CD4-positive, alpha-beta T cell treated with Interleukin-4 for 1 hour (primary cell): ENCODE data around the gene PGM5.

ENCODE experiments used
- DNase-seq, 2 donors: peaks; one replicate each; pipeline ENCODE4 v3.0.0-alpha.2; 2020 to 2022

PGM5 gene

DNA sequence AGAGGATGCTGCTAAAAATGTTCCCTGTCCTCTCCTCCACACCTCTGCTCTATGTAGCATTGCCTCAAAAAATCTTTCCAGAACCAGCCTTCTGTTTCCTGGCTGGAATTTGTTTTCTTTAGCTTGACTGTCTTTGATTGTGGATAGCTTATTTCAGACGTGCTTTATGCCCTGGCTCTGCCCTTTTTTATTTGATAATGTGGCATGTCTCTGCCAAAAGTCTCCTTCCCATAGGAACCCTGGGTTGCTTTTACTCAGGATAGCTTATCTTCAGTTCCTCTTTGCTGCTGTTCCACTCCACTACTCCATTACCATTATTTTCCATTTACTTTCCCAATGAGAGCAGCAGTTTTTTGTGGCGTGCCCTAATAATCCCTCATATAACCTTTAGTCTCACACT lies 185.2 kb downstream of the PGM5 start:
- DNase-seq = no peak

DNA sequence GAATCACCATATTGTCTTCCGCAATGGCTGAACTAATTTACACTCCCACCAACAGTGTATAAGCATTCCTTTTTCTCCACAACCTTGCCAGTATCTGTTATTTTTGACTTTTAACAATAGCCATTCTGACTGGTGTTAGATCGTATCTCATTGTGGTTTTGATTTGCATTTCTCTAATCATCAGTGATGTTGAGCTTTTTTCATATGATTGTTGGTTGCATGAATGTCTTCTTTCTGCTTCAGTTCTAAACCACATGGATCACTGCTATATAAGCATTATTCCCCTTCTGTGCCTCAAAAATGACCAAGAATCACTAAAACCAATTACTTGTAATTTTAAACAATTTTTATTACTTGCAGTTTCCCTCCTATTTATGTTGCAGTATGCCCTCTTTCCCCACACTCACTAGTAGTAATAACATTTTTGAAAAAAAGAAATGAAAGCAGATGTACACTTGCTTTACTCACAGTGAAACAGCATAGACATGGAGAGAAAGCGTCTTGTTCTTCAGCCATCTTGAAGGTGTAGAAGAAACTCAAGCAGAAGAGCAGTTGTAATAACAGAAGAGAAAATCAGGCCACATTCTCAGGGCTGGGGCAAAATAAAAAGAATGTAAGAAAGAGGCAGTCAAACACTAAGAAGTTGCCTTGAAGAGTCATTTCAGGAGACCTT lies 188.8 kb downstream of the PGM5 start:
- DNase-seq = no peak

DNA sequence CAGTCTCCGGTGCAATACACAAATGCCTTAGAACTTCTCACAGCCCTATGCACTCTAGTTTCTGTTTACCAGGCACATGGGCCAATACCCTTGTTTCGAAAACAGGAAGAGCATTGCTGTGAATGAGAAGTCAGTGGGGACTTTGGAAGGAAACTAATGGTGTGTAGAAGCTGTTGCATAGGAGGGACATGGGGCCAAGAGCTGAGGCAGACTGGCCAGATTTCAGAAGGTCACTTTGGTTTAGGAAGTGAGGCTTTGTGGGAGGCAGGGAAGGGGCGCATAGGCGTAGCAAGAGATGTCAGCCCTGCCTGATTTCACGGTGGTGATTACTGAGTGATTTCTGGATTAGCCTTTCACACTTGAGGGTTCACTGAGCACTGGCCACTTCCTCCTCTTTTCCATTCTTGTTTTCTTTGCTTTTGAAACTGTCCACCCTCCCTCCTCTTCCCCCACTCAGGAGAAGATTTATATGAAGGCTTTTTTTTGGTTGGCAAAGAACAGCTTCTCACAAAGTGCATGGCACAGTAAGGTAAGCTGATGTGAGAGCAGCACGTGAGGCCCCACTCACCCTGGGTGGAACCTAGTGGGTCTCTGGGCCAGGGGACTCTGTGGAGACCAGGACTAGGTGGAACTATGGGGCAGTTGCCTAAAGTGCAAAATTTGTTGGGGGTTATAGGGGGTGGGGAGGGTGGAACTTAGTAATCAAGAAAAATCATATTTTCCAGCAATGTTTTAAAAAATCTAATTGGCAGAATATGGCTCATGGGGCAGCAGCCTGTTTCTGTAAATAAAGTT lies 190.4 kb downstream of the PGM5 start:
- DNase-seq = peak; percentile 10 to 42

DNA sequence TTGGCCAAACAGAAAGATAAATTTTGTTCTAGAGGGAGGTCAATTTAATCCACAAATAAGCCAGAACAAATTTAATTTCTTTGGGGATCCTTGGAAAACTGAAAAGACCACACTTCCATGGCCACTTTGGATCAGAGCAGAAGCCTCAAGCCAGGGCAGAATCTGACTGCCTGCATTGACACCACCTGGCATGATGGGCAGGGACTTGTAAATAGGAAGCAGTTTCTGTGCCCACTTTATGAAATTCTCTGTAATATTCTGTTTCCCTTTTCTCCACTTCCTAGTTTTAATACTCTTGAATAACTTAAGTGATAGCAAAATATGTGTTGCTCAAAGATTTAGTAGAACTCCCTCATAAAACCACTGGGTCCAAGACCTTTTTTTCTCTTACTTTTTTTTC lies 191.0 kb downstream of the PGM5 start:
- DNase-seq = peak in 1 of 2 donors; percentile 23

DNA sequence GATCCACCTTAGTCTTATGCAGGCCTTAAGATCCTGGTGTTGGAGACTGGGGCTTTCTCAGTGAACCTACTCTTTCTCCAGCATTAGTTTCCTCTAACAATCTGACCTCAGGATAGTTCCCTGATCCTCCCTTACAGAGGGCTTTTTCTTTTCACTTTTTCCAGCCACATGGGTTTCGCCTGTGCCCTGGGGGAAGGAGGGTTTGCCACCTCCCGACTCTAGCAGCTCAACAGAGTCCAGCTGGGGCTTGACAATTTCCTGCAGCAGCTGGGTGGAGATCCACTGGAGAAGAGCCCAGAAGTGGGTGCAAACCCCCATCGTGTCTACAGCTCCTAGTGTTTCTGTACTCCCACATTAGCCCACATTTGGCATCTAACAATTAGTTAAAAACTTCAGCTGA lies 191.8 kb downstream of the PGM5 start:
- no peak for DNase-seq

DNA sequence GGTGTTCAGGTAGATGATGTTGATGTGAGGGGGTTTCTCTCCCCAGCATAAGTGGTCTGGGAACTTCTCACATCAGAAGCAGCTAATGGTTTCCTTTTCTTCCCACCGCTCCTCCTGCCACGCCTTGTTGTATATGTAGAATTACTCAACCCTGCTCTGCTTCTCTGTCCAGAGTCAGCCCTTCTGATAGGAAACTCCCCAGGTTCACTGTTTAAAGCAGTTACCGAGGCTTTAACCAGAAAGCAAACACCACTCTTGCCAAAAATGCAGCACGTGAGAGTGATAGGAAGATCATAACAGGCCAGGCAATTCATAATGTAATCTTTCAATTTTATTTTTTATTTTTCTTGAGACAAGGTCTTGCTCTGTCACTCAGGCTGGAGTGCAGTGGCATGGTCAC lies 194.8 kb downstream of the PGM5 start:
- DNase-seq = no peak

DNA sequence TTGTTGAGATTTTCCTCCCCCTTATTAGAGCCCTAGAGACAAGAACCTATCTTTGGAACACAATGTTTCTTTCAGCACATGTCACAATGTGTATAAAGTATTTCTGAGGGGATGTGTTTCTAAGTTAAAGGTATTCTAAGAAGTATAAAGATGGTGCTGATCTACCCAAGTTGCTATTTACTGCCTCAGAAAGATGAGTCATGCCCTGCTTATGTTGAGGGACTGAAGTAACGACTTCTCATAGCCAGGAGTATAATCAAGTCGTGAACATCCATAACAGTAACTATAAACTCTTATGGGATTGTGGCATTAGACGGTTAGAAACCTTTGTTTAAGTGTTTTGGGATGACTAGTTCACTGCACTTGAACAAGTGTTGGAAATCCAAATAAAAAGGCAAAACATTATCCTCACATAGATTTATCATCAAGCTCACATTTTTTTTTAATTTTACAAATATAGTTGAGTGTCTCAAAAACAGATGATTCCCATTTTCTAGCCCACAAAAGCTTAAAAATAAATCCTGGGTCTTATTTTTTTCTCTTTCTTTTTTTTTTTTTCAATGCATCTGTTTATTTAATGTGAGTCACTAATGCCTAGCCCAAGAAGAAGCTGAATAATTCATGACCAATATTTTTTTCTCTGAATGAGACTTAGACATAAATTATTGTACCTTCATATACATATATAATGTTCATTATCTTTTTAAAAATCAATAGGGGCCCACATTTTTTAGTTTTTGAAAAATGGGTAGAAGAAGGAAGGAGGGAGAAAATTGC lies 196.5 kb downstream of the PGM5 start:
- no peak for DNase-seq

DNA sequence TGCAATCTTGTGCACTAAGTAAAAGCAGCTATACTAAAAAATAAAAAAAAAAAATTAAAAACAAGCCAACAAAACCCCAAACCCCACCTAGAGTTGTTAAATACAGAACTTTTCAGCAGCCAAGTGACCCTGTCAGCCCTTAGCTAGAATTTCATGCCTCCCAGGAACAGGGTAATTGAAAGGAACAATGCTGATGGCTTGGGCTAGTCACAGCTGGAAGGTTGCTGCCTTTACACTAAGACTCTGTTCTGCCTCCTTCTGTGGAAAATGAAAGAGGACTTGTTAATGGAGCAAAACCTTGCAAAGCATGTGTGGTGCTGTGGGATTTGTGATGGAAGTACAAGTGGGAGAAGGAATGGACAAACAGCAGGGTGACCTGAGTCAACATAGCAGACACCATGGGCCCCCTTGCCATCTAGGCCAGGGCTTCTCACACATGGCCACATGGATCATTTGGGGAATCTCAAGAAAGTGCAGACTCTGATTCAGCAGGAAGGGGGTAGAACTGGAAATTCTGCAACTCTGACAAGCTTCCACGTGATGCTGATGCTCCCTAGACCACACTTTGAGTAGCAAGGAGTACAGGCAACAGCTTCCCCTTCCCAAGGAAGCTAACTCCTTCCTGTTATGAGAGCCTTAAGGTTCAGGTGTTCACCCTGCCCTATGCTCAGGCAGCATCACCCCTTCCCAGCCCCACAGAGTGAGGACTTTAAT lies 199.2 kb downstream of the PGM5 start:
- DNase-seq = no peak

DNA sequence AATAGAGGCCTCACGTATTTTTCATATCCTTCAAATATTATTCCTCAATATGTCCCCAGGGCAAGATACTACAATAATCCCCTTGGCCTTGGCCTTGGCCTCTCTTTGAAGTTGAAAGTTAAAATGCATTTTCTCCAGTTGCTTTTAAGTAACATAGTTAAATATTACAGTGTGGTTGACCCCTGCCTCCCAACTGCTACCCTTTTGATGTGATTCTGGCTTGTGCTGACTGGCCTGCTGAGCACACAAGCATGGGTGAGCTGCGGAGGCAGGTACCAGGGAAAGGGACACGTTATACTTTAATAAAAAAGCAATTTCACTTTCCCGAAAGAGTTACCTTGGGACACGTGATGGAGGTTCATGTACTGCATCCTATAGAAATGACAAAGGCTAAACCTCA lies 202.1 kb downstream of the PGM5 start:
- no peak for DNase-seq

DNA sequence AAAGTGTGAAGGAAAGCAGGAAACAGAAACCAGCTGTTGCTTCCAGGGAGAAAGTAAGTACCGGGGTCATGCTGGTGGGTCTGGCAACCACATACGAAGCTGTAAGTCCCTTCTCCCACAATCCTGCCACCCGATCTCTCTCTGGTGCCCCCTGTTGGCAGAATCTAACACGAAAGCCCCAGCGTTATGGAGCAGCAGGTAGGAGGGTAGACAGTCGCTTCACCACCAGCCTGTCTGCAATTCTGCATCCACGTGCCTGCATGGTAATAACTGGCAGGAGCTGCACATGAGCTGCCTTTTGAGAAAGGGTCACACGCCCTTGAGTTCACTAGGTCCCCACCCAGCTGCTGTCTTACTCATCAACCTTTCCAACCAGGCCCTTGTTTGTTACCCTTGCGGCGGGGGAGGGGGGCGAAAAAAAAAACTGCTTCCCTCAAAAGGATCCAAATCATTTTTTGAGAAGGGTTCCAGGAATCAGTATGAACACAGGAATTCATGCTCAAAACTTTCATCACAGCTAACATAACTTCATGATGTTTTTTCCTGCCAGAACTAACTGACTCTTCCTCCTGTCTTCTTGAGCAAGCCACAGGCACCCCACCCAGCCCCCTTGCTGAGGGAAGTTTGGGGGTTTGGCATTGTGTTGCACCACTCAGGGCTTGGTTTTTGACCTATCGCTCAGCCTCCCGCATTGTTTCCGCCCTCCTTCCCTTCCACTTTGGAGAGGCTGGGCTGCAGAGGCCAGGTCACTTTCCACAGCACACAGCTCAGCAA lies 203.8 kb downstream of the PGM5 start:
- DNase-seq = peak; percentile 28 to 71

DNA sequence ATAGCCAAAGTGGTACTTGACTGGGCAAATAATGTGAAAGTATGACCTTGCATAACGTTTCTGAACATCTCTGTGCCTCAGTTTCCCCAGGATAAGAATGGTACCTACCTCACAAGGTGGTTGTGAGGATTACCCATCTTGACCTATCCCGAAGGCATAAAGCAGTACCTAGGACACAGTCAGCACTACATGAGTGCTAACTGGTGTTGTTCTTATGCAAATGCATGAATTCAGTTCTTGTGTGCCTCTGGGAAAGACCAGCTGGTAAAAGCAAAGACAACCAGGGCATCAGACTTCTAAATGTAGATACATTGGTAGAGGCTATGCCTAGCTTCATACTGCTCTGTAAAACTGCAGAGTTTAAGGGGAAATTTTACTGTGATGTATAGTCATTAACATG lies 206.1 kb downstream of the PGM5 start:
- DNase-seq = no peak

DNA sequence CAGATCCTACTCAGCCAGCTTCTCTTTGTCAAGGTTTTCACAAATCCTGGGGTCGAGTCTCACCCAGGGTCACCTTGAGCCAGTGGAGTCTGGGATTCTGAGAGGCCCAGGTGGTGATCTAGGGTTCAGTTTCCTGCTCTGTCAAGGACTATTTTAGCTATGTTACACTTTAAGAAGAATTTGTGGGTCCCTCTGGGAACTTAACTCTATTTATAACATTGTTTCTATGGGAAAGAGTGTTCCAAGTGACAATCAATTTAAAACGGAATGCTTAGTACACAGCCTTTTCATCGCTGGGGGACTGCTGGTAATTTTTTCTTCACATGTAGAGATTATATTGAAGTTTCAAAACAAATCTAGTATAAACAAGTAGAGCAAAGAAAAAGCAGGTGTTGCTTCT lies 211.2 kb downstream of the PGM5 start:
- DNase-seq = no peak

DNA sequence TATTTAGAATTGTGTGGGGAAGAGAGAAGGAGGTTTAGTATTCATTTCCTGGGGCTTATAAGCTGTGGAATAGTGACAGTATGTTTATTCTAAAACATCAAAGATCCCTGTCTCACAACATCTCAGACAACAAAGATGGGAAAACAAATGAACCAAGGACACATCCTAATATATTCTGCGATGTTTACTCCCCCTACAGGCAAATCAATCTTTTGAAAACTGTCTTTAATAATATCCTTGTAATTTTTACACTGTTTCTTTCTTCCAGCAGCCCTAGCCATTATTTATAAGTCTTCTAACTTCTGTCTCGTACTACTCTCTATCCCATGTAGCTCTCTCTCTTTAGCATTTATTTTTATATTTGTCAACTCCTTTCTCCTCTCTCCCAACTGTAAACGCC lies 217.7 kb downstream of the PGM5 start:
- no peak for DNase-seq

DNA sequence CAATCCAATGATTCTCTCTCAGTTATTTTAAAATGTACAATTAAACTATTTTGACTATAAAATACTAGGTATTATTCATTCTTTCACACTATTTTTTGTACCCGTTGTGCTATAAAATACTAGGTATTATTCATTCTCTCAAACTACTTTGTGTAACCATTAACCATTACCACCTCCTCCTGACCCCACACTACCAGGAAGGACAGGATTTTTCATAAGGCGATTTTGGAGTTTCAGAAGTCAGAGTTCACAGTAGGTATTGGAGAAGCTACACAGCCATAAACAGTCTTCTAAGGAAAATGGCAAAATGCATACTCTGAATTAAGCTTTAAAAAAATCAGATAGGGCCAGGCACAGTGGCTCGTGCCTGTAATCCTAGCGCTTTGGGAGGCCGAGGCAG lies 219.4 kb downstream of the PGM5 start:
- no peak for DNase-seq

DNA sequence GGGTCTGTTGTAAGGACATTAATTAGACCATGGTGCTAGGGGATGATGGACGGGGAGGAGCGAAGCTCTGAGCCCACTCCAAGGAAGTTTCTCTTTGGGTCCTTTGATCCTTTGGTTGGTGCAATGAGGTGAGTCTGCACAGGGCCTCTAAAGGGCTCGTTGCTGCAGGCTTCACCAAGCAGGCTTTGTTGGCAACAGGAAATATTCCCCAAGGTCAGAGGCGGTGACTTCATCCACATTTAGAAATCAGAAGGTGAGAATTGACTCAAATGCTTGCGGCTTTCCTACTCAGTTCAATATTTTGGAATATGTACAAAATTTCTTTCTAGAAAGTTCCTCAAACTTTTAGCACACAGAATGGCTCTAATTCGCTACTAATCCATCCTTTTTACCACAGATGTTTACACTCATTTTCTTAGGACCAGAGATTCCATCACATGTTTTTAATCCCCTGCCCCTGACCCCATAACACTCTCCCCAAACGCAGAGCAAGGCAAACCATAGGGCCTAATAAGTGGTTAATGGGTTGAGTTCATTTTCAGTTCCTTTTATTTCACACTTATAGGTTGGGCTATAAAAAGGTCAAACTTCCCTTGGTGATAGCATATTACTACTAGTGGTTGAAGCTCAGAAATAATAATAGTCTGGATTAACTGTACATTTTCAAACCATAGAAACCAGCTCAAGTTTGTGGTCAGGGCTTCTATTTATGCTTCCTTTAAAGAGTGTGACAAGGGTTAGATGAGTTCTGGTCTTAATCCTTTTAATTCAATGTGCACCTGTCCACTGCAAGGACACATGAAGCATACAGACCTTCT lies 221.6 kb downstream of the PGM5 start:
- DNase-seq = no peak
